ENCODE results near the gene FAM50B. TPM values are rescaled to one million over a fixed set of nuclear protein-coding genes. Genes with fewer than 3 reads are reported as not detected.

Gene FAM50B
- total RNA-seq, 4 donors from 2014 or later = 8.5 to 15.7 (median 11.6) TPM

- Histone ChIP-seq H3K27ac (peak overlapping the region; percentile 62), H3K36me3 (no peaks in the 10 kb centered on the region), H3K27me3 (no peaks in the 10 kb centered on the region), H3K4me1 (peaks cover 62% of the 10 kb centered on the region), H3K9me3 (no peaks in the 10 kb centered on the region), H3K4me3 (no peak overlapping the region)
- 44% methylated on average over 5 of the region's 8 CpGs for WGBS
- DNase-seq (ENCODE audit: low spot score in 2 of 2) = peak in 1 of 2 donors; percentile 85
- TF ChIP-seq CTCF (IDR thresholded peaks at IDR 0.05) (no peak), POLR2AphosphoS5 (IDR thresholded peaks at IDR 0.05) (peak in 2 of 3 donors; percentile 64 to 71), EP300 (IDR thresholded peaks at IDR 0.05) (no peak), POLR2A (IDR thresholded peaks at IDR 0.05) (no peak)
These were observed 28.6 kb upstream of the FAM50B start for GRCh38 chr6:3820563-3820962.

- H3K4me3 ChIP-seq = no peak overlapping the region
- no peaks in the 10 kb centered on the region for H3K9me3 ChIP-seq
- no peaks in the 10 kb centered on the region for H3K27me3 ChIP-seq
- peaks cover 65% of the 10 kb centered on the region for H3K4me1 ChIP-seq
- H3K36me3 ChIP-seq = no peaks in the 10 kb centered on the region
- DNase-seq (ENCODE audit: low spot score in 2 of 2) = no peak
- 70% methylated on average over 14 of the region's 14 CpGs for WGBS
- H3K27ac ChIP-seq = peak overlapping the region; percentile 43
- TF ChIP-seq POLR2AphosphoS5 (IDR thresholded peaks at IDR 0.05) (no peak), EP300 (IDR thresholded peaks at IDR 0.05) (no peak), CTCF (IDR thresholded peaks at IDR 0.05) (no peak), POLR2A (IDR thresholded peaks at IDR 0.05) (no peak)
These were observed 26.3 kb upstream of the FAM50B start for GRCh38 chr6:3822747-3823445.

GRCh38 chr6:3823671-3824070 is 25.5 kb upstream of the FAM50B start:
- no peak for DNase-seq (ENCODE audit: low spot score in 2 of 2)
- Histone ChIP-seq H3K27ac (peak overlapping the region; percentile 43), H3K4me3 (no peak overlapping the region), H3K9me3 (no peaks in the 10 kb centered on the region), H3K4me1 (peaks cover 65% of the 10 kb centered on the region), H3K36me3 (no peaks in the 10 kb centered on the region), H3K27me3 (no peaks in the 10 kb centered on the region)
- no peak for TF ChIP-seq EP300 (IDR thresholded peaks at IDR 0.05)
- no peak for TF ChIP-seq POLR2A (IDR thresholded peaks at IDR 0.05)
- 88% methylated on average over 6 of the region's 6 CpGs for WGBS

GRCh38 chr6:3825331-3825831 is 23.8 kb upstream of the FAM50B start:
- H3K27ac ChIP-seq = peak overlapping the region; percentile 94
- peaks cover 48% of the 10 kb centered on the region for H3K4me1 ChIP-seq
- H3K27me3 ChIP-seq = no peaks in the 10 kb centered on the region
- H3K36me3 ChIP-seq = no peaks in the 10 kb centered on the region
- WGBS = 17% methylated on average over 15 of the region's 15 CpGs
- peak in 1 of 2 donors; percentile 83 for DNase-seq (ENCODE audit: low spot score in 2 of 2)
- H3K9me3 ChIP-seq = no peaks in the 10 kb centered on the region
- peak overlapping the region; percentile 29 for H3K4me3 ChIP-seq
- no peak for TF ChIP-seq POLR2A (IDR thresholded peaks at IDR 0.05)
- no peak for TF ChIP-seq EP300 (IDR thresholded peaks at IDR 0.05)
- no peak for TF ChIP-seq POLR2AphosphoS5 (IDR thresholded peaks at IDR 0.05)
- TF ChIP-seq CTCF (IDR thresholded peaks at IDR 0.05) = no peak

GRCh38 chr6:3825851-3826581 is 23.2 kb upstream of the FAM50B start:
- no peaks in the 10 kb centered on the region for H3K27me3 ChIP-seq
- peaks cover 46% of the 10 kb centered on the region for H3K4me1 ChIP-seq
- peak; percentile 93 to 94 for DNase-seq (ENCODE audit: low spot score in 2 of 2)
- no peaks in the 10 kb centered on the region for H3K36me3 ChIP-seq
- TF ChIP-seq CTCF (IDR thresholded peaks at IDR 0.05) (no peak), EP300 (IDR thresholded peaks at IDR 0.05) (peak; percentile 48), POLR2AphosphoS5 (IDR thresholded peaks at IDR 0.05) (peak in 2 of 3 donors; percentile 79 to 96), POLR2A (IDR thresholded peaks at IDR 0.05) (no peak)
- peak overlapping the region; percentile 29 for H3K4me3 ChIP-seq
- 19% methylated on average over 15 of the region's 15 CpGs for WGBS
- H3K9me3 ChIP-seq = no peaks in the 10 kb centered on the region
- H3K27ac ChIP-seq = peak overlapping the region; percentile 94
